ENCODE results near the gene USP47. TPM values are rescaled to one million over a fixed set of nuclear protein-coding genes. Genes with fewer than 3 reads are reported as not detected.

USP47 gene
- total and polyA plus RNA-seq, 12 donors: 36.9 to 107 (median 43.0) TPM

- intact Hi-C loops (cut with DNase I): no loop called here
- TF ChIP-seq CTCF (IDR thresholded peaks at IDR 0.05): no peak
- no peak for TF ChIP-seq POLR2A (IDR thresholded peaks at IDR 0.05)
- 31 to 41% (median 33%) methylated on average over 8 of the region's 8 CpGs for WGBS, 4 donors
- Histone ChIP-seq H3K9me3 (replicated peaks in 1 of 3) (no peaks in the 10 kb centered on the region), H3K27ac (peak overlapping the region in 2 of 5 donors; percentile 43 to 57), H3K27me3 (no peaks in the 10 kb centered on the region), H3K4me3 (no peak overlapping the region), H3K36me3 (replicated peaks in 1 of 2) (peaks cover 0 to 4% of the 10 kb centered on the region in 2 donors), H3K4me1 (replicated peaks in 1 of 2) (peaks cover 0 to 8% of the 10 kb centered on the region in 2 donors)
- DNase-seq: peak; percentile 64 to 92 (median 70)
These were observed 152.1 kb downstream of the USP47 start for GRCh38 chr11:11993839-11994238.

DNA sequence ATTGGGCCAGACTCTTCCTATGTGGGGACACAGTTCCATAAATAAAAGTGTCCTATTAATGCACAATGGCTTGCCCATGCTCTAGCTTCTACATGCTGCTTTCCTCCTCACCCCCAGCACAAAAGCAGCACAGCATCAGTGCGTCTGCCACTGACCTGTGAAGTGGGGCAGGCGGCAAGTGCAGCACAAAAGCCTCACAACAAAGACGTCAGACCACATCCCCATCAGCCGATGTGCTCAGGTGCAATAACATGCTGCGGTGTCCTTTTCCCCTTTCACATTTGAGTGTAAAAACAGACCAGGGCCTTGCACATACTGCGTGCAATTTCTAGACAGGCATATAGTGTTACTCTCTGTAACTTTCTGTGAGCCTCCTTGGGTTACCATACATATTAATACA is 153.8 kb downstream of the USP47 start:
- Histone ChIP-seq H3K36me3 (replicated peaks in 1 of 2) (peaks cover 0 to 4% of the 10 kb centered on the region in 2 donors), H3K9me3 (replicated peaks in 1 of 3) (no peaks in the 10 kb centered on the region)
- WGBS, 4 donors: 87 to 94% (median 92%) methylated on average over 6 of the region's 6 CpGs

GRCh38 chr11:11996321-11997048 is 154.7 kb downstream of the USP47 start:
- TF ChIP-seq CTCF (IDR thresholded peaks at IDR 0.05) (no peak), POLR2A (IDR thresholded peaks at IDR 0.05) (no peak)
- no peak overlapping the region for H3K4me3 ChIP-seq
- 85 to 94% (median 90%) methylated on average over 8 to 11 of the region's 11 CpGs for WGBS, 4 donors
- DNase-seq: no peak
- peaks cover 0 to 7% of the 10 kb centered on the region in 2 donors for H3K36me3 ChIP-seq (replicated peaks in 1 of 2)
- H3K27me3 ChIP-seq: no peaks in the 10 kb centered on the region
- H3K4me1 ChIP-seq (replicated peaks in 1 of 2): peaks cover 0 to 11% of the 10 kb centered on the region in 2 donors
- no peaks in the 10 kb centered on the region for H3K9me3 ChIP-seq (replicated peaks in 1 of 3)
- intact Hi-C loops (cut with DNase I): no loop called here
- no peak overlapping the region for H3K27ac ChIP-seq

More for the DNA sequence above, 153.8 kb downstream of the USP47 start:
- peaks cover 0 to 11% of the 10 kb centered on the region in 2 donors for H3K4me1 ChIP-seq (replicated peaks in 1 of 2)
- no peak for TF ChIP-seq CTCF (IDR thresholded peaks at IDR 0.05)
- no peak for TF ChIP-seq POLR2A (IDR thresholded peaks at IDR 0.05)
- no peak overlapping the region for H3K27ac ChIP-seq
- H3K4me3 ChIP-seq: no peak overlapping the region
- intact Hi-C loops (cut with DNase I): no loop called here
- H3K27me3 ChIP-seq: no peaks in the 10 kb centered on the region
- no peak for DNase-seq

DNA sequence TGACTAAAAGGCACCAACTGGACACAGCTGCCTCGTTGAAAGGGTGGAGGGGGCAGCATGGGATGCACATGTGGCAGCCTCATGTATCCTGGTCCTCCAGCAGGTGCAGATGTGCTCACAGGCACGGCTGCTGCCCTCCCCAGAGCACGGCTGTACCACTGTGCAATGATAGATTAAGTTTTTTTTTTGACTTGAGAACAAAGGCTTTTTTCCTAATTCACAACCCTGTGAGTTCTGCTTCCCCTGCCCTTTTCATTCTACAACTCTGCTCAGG is 155.2 kb downstream of the USP47 start:
- peaks cover 0 to 12% of the 10 kb centered on the region in 2 donors for H3K36me3 ChIP-seq (replicated peaks in 1 of 2)

More for the DNA sequence above, 155.2 kb downstream of the USP47 start:
- no peak for DNase-seq
- TF ChIP-seq CTCF (IDR thresholded peaks at IDR 0.05) (no peak), POLR2A (IDR thresholded peaks at IDR 0.05) (no peak)
- Histone ChIP-seq H3K27ac (no peak overlapping the region), H3K9me3 (replicated peaks in 1 of 3) (no peaks in the 10 kb centered on the region), H3K4me3 (no peak overlapping the region), H3K4me1 (replicated peaks in 1 of 2) (peaks cover 0 to 11% of the 10 kb centered on the region in 2 donors), H3K27me3 (no peaks in the 10 kb centered on the region)
- 77 to 82% (median 78%) methylated on average over 3 of the region's 3 CpGs for WGBS, 4 donors
- intact Hi-C loops (cut with DNase I): no loop called here
